PC-3 (cell line): ENCODE results near the gene USP17L27. TPM values are rescaled to one million over a fixed set of nuclear protein-coding genes. Genes with fewer than 3 reads are reported as not detected.
"Not testable (repeated sequence)": the region's sequence is repeated elsewhere in the genome, so short reads cannot be mapped to it uniquely, and the experiment has no call there.

Experiments used
- ATAC-seq: fragments of 200-7000 bp; cut with Tn5 transposase; 2 replicates; pipeline ENCODE4 v1.9.1; 2020; ENCODE audit warnings: mild to moderate bottlenecking, moderate library complexity
- Bru-seq: library from RNA; stranded (reverse); fragments of 400-500 nt; gene quantifications from one replicate; lab custom pipeline; 2021; lab: Mats Ljungman, UMichigan
- BruChase-seq, 2 experiments: library from RNA; stranded (reverse); fragments of 400-500 nt; gene quantifications; one replicate each; lab custom pipeline; 2021; lab: Mats Ljungman, UMichigan
- BruUV-seq: library from RNA; stranded (reverse); fragments of 400-500 nt; replicated peaks from 2 replicates; lab custom pipeline; 2021; lab: Mats Ljungman, UMichigan
- CTCF ChIA-PET: fragments of 300-600 bp; sonication (Branson Sonifier 250); formaldehyde crosslinking; loops from one replicate; lab custom pipeline; 2022; ENCODE audit warnings: antibody characterized with exemption; lab: Charles Lee
- POLR2A ChIA-PET: fragments of 300-600 bp; sonication (Branson Sonifier 250); formaldehyde crosslinking; loops from one replicate; lab custom pipeline; 2022; ENCODE audit warnings: antibody characterized with exemption; ENCODE audit not compliant: unreplicated experiment; lab: Charles Lee
- DNase-seq: peaks from one replicate; pipeline ENCODE4 v3.0.0-alpha.2; 2015
- H2AFZ ChIP-seq: fragments of 300-600 bp; sonication (generic); 2 replicates; pipeline ENCODE4 v1.6.0; 2016; ENCODE audit warnings: antibody characterized with exemption, low read length
- H3F3A ChIP-seq: fragments of 300-600 bp; sonication (generic); one replicate; pipeline ENCODE4 v1.6.0; 2017; ENCODE audit warnings: antibody characterized with exemption, low read length, control low read depth, mild to moderate bottlenecking; ENCODE audit not compliant: unreplicated experiment
- H3K27ac ChIP-seq: fragments of 300-600 bp; sonication (generic); 2 replicates; pipeline ENCODE4 v1.5.1; 2016; ENCODE audit warnings: mild to moderate bottlenecking, low read length
- H3K27me3 ChIP-seq: fragments of 300-600 bp; sonication (generic); 2 replicates; pipeline ENCODE4 v1.6.1; 2016; ENCODE audit warnings: low read length, mixed read lengths
- H3K36me3 ChIP-seq: fragments of 300-600 bp; sonication (generic); 2 replicates; pipeline ENCODE4 v1.6.1; 2016; ENCODE audit warnings: low read depth, mixed run types, low read length, mixed read lengths
- H3K4me1 ChIP-seq: fragments of 300-600 bp; sonication (generic); 2 replicates; pipeline ENCODE4 v1.5.1; 2016; ENCODE audit warnings: low read length; ENCODE audit not compliant: insufficient read depth
- H3K4me2 ChIP-seq: fragments of 300-600 bp; sonication (generic); 2 replicates; pipeline ENCODE4 v1.6.0; 2016; ENCODE audit warnings: low read length
- H3K4me3 ChIP-seq: fragments of 300-600 bp; sonication (generic); 2 replicates; pipeline ENCODE4 v1.5.1; 2016; ENCODE audit warnings: mild to moderate bottlenecking, low read length, mixed read lengths
- H3K79me2 ChIP-seq: fragments of 300-600 bp; sonication (generic); 2 replicates; pipeline ENCODE4 v1.6.1; 2017; ENCODE audit warnings: low read length, mixed read lengths
- H3K9ac ChIP-seq: fragments of 300-600 bp; sonication (generic); 2 replicates; pipeline ENCODE4 v1.6.0; 2016; ENCODE audit warnings: mild to moderate bottlenecking, low read length
- H3K9me2 ChIP-seq: fragments of 300-600 bp; sonication (generic); replicated peaks from 2 replicates; pipeline ENCODE4 v1.6.1; 2016; ENCODE audit warnings: mixed run types, low read length, mixed read lengths
- H3K9me3 ChIP-seq: fragments of 300-600 bp; sonication (generic); 2 replicates; pipeline ENCODE4 v1.6.1; 2016; ENCODE audit warnings: low read length, mixed read lengths
- H4K20me1 ChIP-seq: fragments of 300-600 bp; sonication (generic); 2 replicates; pipeline ENCODE4 v1.6.1; 2016; ENCODE audit warnings: low read length, mixed read lengths
- intact Hi-C: fragments of 100-400 bp; cut with micrococcal nuclease; formaldehyde crosslinking; loops from 2 replicates; pipeline ENCODE4 v1.9.0; 2023
- long read RNA-seq: library from polyadenylated mRNA; unstranded; transcript quantifications from one replicate; pipeline ENCODE4 v2.0.0, GENCODE V29; 2021; ENCODE audit not compliant: unreplicated experiment
- total RNA-seq: library from RNA; depleted of rRNA; stranded (reverse); fragments of >200 nt; gene quantifications from 2 replicates; pipeline ENCODE4 v1.2.3, GENCODE V29; 2014; rRNA removed

USP17L27 gene, protein sequence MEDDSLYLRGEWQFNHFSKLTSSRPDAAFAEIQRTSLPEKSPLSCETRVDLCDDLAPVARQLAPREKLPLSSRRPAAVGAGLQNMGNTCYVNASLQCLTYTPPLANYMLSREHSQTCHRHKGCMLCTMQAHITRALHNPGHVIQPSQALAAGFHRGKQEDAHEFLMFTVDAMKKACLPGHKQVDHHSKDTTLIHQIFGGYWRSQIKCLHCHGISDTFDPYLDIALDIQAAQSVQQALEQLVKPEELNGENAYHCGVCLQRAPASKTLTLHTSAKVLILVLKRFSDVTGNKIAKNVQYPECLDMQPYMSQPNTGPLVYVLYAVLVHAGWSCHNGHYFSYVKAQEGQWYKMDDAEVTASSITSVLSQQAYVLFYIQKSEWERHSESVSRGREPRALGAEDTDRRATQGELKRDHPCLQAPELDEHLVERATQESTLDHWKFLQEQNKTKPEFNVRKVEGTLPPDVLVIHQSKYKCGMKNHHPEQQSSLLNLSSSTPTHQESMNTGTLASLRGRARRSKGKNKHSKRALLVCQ
- total RNA-seq (not detected in 2 replicates), Bru-seq, nascent RNA (not detected), BruChase-seq, experiment 1, labeled RNA remaining after a 6-hour chase (not detected), BruChase-seq, experiment 2, labeled RNA remaining after a 2-hour chase (not detected)
- long read RNA-seq: 0 reads

- H3K9me3 ChIP-seq, H3K27me3 ChIP-seq, BruUV-seq, H3K36me3 ChIP-seq, H3K27ac ChIP-seq, H3K9ac ChIP-seq, ATAC-seq, H3F3A ChIP-seq, H3K9me2 ChIP-seq, H4K20me1 ChIP-seq, intact Hi-C loops, H3K79me2 ChIP-seq, H2AFZ ChIP-seq, POLR2A ChIA-PET, H3K4me2 ChIP-seq, H3K4me3 ChIP-seq, DNase-seq, CTCF ChIA-PET, H3K4me1 ChIP-seq: not testable (repeated sequence)
These were observed at the start of gene USP17L27 for GRCh38 chr4:9343848-9344247. TSS of gene USP17L27 (plus strand) at chr4:9344148. CDS start at chr4:9344148, 0 bp downstream.

DNA sequence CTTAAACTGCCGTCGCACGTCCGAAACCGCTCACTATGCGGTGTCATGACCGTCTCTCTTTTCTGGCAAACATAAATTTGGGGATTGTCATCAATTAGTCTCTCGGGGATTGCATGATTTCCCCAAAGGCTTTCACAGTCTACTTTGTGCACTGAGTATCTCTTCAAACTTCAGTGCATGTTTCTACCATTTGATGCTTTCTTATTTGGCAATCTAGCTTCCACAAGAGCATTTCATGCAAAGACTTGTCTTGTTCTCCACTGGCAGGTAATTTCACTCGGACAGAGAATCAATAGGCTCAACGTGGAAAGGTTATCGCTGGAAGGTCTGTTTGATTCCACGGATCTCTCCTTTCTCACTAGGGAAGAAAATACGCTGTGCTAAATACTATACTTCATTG lies 19.8 kb upstream of the USP17L27 start:
- H3K27me3 ChIP-seq, H3K36me3 ChIP-seq, ATAC-seq, H3K9me3 ChIP-seq, H3K4me1 ChIP-seq, BruUV-seq, H3K27ac ChIP-seq, POLR2A ChIA-PET, H3K9ac ChIP-seq, H4K20me1 ChIP-seq, H3F3A ChIP-seq, H3K4me2 ChIP-seq, H3K9me2 ChIP-seq, H2AFZ ChIP-seq, CTCF ChIA-PET, H3K4me3 ChIP-seq, DNase-seq, intact Hi-C loops, H3K79me2 ChIP-seq: not testable (repeated sequence)

- H2AFZ ChIP-seq, CTCF ChIA-PET, H3K9me2 ChIP-seq, BruUV-seq, H3K9ac ChIP-seq, H3K9me3 ChIP-seq, H3K4me3 ChIP-seq, H3K79me2 ChIP-seq, H4K20me1 ChIP-seq, DNase-seq, H3F3A ChIP-seq, H3K36me3 ChIP-seq, POLR2A ChIA-PET, H3K4me1 ChIP-seq, H3K27ac ChIP-seq, intact Hi-C loops, H3K27me3 ChIP-seq, H3K4me2 ChIP-seq, ATAC-seq: not testable (repeated sequence)
These were observed 19.1 kb upstream of the USP17L27 start, which contains the start of gene USP17L24 for GRCh38 chr4:9324865-9325264. TSS of gene USP17L24 (plus strand) at chr4:9325165. CDS start at chr4:9325165, 0 bp downstream.

- POLR2A ChIA-PET, intact Hi-C loops, H3K79me2 ChIP-seq, BruUV-seq, CTCF ChIA-PET, H3K36me3 ChIP-seq, H3K27ac ChIP-seq, H3K9me3 ChIP-seq, H3K4me1 ChIP-seq, H3K4me2 ChIP-seq, H3K9me2 ChIP-seq, DNase-seq, H3K9ac ChIP-seq, H3F3A ChIP-seq, ATAC-seq, H3K4me3 ChIP-seq, H2AFZ ChIP-seq, H3K27me3 ChIP-seq, H4K20me1 ChIP-seq: not testable (repeated sequence)
These were observed 14.3 kb upstream of the USP17L27 start, which contains the start of gene USP17L25 for GRCh38 chr4:9329611-9330010. TSS of gene USP17L25 (plus strand) at chr4:9329911. CDS start at chr4:9329911, 0 bp downstream.

DNA sequence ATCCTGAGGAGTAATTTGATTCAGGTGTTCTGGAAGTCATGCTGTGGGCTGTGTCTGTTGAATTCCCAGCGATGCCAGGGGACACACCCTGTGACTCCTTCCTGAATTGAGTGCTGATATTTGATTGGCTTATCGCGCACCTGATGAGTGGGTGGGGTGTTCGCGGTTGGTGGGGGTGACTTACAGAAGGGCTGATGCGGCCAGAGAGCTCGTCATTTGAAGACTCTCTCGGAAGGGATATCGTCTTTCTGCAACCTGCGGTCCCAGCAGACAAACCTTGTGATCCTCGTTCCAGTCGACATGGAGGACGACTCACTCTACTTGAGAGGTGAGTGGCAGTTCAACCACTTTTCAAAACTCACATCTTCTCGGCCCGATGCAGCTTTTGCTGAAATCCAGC lies 9.6 kb upstream of the USP17L27 start, which contains the start of gene USP17L26:
Gene USP17L26, plus strand, starts transcription at position 301 of the 400 bp plus-strand sequence. Its CDS starts 0 bp downstream, at position 301.
- ATAC-seq, BruUV-seq, H3K9me3 ChIP-seq, H2AFZ ChIP-seq, H3K36me3 ChIP-seq, H3K4me3 ChIP-seq, H3K4me2 ChIP-seq, H3F3A ChIP-seq, DNase-seq, POLR2A ChIA-PET, H3K9me2 ChIP-seq, intact Hi-C loops, CTCF ChIA-PET, H3K79me2 ChIP-seq, H3K4me1 ChIP-seq, H3K27me3 ChIP-seq, H4K20me1 ChIP-seq, H3K27ac ChIP-seq, H3K9ac ChIP-seq: not testable (repeated sequence)

GRCh38 chr4:9339103-9339502 lies 4.8 kb upstream of the USP17L27 start, which contains the start of gene USP17L5:
TSS of gene USP17L5 (plus strand) at chr4:9339403. CDS start at chr4:9339403, 0 bp downstream.
- BruUV-seq, H3K4me2 ChIP-seq, H3K36me3 ChIP-seq, H3K9me3 ChIP-seq, H4K20me1 ChIP-seq, H3K27ac ChIP-seq, H3K79me2 ChIP-seq, H3K4me1 ChIP-seq, H3K27me3 ChIP-seq, H2AFZ ChIP-seq, H3F3A ChIP-seq, ATAC-seq, H3K9me2 ChIP-seq, POLR2A ChIA-PET, H3K4me3 ChIP-seq, CTCF ChIA-PET, intact Hi-C loops, H3K9ac ChIP-seq, DNase-seq: not testable (repeated sequence)
